Measurements from ENCODE around the gene RAB11FIP4. TPM values are rescaled to one million over a fixed set of nuclear protein-coding genes. Genes with fewer than 3 reads are reported as not detected.
A peak's percentile ranks its signal among the peaks of the same experiment; 100 is the strongest.

RAB11FIP4 gene
- total and polyA plus RNA-seq, 3 donors from 2014 or later, result 44.3 to 104 (median 90.2) TPM

DNA sequence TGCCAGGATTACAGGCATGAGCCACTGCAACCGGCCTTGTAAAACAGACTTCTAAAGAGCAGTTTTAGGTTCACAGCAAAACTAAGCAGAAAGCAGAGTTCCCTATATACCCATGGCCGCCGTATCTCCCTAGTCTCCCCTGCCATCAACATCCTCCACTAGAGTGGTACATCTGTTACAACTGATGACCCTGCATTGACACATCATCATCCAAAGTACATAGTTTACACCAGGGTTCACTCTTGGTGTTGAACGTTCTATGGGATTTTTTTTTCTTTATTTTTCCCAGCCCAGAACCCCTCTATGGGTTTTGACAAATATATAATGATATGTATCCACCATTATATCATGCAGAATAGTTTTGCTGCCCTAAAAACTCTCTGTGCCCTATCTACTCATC lies 155.2 kb downstream of the RAB11FIP4 start:
- intact Hi-C loops (cut with DNase I; ENCODE audit: low total_unique reads), result no loop called here
- no peak overlapping the region for H3K4me3 ChIP-seq
- 76% methylated on average over 4 of the region's 4 CpGs for WGBS, 2 donors
- TF ChIP-seq, protein P1, sequence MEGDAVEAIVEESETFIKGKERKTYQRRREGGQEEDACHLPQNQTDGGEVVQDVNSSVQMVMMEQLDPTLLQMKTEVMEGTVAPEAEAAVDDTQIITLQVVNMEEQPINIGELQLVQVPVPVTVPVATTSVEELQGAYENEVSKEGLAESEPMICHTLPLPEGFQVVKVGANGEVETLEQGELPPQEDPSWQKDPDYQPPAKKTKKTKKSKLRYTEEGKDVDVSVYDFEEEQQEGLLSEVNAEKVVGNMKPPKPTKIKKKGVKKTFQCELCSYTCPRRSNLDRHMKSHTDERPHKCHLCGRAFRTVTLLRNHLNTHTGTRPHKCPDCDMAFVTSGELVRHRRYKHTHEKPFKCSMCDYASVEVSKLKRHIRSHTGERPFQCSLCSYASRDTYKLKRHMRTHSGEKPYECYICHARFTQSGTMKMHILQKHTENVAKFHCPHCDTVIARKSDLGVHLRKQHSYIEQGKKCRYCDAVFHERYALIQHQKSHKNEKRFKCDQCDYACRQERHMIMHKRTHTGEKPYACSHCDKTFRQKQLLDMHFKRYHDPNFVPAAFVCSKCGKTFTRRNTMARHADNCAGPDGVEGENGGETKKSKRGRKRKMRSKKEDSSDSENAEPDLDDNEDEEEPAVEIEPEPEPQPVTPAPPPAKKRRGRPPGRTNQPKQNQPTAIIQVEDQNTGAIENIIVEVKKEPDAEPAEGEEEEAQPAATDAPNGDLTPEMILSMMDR (IDR thresholded peaks at IDR 0.05), result no peak
- no peak for TF ChIP-seq POLR2A (IDR thresholded peaks at IDR 0.05)
- peaks cover 3% of the 10 kb centered on the region for H3K4me1 ChIP-seq
- no peak overlapping the region for H3K27ac ChIP-seq
- H3K27me3 ChIP-seq, result no peaks in the 10 kb centered on the region
- DNase-seq, result no peak
- H3K36me3 ChIP-seq (ENCODE audit: low read depth, missing control alignments), result no peaks in the 10 kb centered on the region
- no peaks in the 10 kb centered on the region for H3K9me3 ChIP-seq

DNA sequence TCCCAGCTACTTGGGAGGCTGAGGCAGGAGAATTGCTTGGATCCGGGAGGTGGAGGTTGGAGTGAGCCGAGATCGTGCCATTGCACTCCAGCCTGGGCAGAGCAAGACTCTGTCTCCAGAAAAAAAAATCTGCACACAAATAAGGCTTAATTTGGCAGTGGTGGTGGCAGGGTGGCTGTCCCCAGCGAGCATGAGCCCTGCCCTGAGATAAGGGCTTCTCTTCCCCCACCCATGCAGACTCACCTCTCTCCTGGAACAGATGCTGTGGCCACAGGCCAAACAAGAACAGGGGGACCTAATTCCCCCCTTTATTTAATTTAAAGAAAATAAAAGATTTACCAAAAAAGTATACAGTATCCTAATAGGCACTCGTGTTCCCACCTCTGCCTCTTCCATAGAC lies 157.2 kb downstream of the RAB11FIP4 start:
- intact Hi-C loops (cut with DNase I; ENCODE audit: low total_unique reads), result no loop called here
- 28 to 30% methylated on average over 5 of the region's 5 CpGs for WGBS, 2 donors
- Histone ChIP-seq H3K36me3 (ENCODE audit: low read depth, missing control alignments) (no peaks in the 10 kb centered on the region), H3K4me3 (peak overlapping the region; percentile 80 to 95), H3K9me3 (no peaks in the 10 kb centered on the region), H3K27me3 (no peaks in the 10 kb centered on the region), H3K27ac (peak overlapping the region; percentile 84 to 86), H3K4me1 (peaks cover 3% of the 10 kb centered on the region)
- no peak for DNase-seq
- no peak for TF ChIP-seq POLR2A (IDR thresholded peaks at IDR 0.05)
- TF ChIP-seq, protein P1 (IDR thresholded peaks at IDR 0.05), result no peak

DNA sequence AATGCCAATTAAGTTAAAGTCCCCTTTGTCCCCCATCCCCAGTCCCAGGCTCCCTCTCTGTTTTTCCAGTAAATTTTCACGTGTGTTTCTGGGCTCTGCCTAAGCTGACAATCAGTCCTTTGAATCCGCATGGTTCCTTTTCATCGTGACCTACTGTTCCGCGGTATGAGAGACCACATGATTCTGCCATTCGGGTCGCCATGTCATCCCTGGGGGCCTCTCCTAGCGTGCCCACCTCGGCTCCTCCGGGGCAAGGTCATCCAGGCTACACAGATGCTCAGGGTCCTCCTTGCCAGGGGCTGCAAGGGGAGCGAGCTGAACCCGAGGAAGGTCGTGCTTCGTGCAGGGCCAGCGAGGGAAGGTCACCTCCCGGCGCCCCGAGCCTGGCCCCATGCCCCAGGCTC lies 157.6 kb downstream of the RAB11FIP4 start:
- intact Hi-C loops (cut with DNase I; ENCODE audit: low total_unique reads), result no loop called here
- DNase-seq, result peak; percentile 32
- Histone ChIP-seq H3K27ac (peak overlapping the region; percentile 84 to 86), H3K9me3 (no peaks in the 10 kb centered on the region), H3K36me3 (ENCODE audit: low read depth, missing control alignments) (no peaks in the 10 kb centered on the region), H3K4me3 (peak overlapping the region; percentile 80 to 95), H3K27me3 (no peaks in the 10 kb centered on the region), H3K4me1 (peaks cover 3% of the 10 kb centered on the region)
- no peak for TF ChIP-seq POLR2A (IDR thresholded peaks at IDR 0.05)
- TF ChIP-seq, protein P1 (IDR thresholded peaks at IDR 0.05), result no peak
- WGBS, 2 donors, result 0 to 1% methylated on average over 9 to 14 of the region's 18 CpGs

DNA sequence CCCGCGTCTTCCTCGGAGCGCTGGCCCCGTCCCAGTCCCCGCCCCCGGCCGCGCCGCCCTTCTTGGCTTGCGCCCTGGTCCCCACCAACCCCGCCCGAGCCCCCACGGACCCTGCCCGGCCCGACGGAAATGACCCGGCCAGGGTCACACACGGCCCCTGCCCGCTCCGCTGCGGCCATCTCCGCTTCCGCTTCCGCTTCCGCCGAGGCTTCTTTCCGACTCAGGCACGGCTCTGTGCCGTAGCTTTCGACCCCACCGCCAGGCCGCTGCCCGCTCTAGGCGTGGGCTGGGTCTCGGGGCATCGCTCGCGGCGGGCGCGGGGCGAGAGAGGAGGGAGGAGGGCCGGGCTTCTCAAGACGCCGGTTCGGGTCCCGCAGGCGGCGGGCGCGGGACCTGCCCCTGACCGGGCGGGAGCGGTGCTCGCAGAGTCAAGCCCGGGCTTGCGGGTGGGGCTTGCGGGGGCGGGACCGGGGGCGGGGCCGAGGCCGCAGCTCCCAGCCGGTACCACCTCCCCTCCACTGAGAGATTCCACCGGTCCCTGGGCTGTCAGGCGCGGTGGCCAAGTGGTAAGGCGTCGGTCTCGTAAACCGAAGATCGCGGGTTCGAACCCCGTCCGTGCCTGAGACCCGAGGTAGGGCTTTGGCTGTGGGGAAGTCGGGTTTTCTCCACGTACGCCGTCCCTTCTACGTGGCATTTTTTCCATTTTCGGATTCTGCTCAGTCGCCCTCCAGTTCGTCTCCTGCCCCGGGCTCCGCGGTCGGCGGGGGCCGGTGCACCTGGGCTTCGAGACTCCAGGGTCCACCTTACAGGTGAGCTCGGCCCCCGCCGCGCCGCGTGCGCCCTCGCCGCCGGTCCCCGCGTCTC lies 158.3 kb downstream of the RAB11FIP4 start:
- H3K4me3 ChIP-seq, result peak overlapping the region; percentile 80 to 95
- intact Hi-C loops (cut with DNase I; ENCODE audit: low total_unique reads), result no loop called here
- 0% methylated on average over 36 to 88 of the region's 105 CpGs for WGBS, 2 donors
- H3K27ac ChIP-seq, result peak overlapping the region; percentile 84 to 86
- peaks cover 3% of the 10 kb centered on the region for H3K4me1 ChIP-seq
- H3K27me3 ChIP-seq, result no peaks in the 10 kb centered on the region
- peak; percentile 94 for DNase-seq
- no peaks in the 10 kb centered on the region for H3K9me3 ChIP-seq
- no peaks in the 10 kb centered on the region for H3K36me3 ChIP-seq (ENCODE audit: low read depth, missing control alignments)
- TF ChIP-seq, protein P1 (IDR thresholded peaks at IDR 0.05), result no peak
- no peak for TF ChIP-seq POLR2A (IDR thresholded peaks at IDR 0.05)
